ENCODE results near the gene ZW10.
"Not testable (repeated sequence)": the region's sequence is repeated elsewhere in the genome, so short reads cannot be mapped to it uniquely, and the experiment has no call there.

The ZW10 gene

GRCh38 chr11:113773416-113774173 lies at the start of gene ZW10:
Gene ZW10 (minus strand): TSS chr11:113773692. CDS start chr11:113773666, 26 bp downstream.
- DNase-seq (ENCODE audit: low read depth in 2 of 2, low spot score in 1 of 2) = peak; percentile 69 to 85

- no peak for DNase-seq (ENCODE audit: low read depth in 2 of 2, low spot score in 1 of 2)
Measured at GRCh38 chr11:113818426-113818825, 44.9 kb upstream of the ZW10 start.

GRCh38 chr11:113817626-113818025 lies 44.1 kb upstream of the ZW10 start:
- DNase-seq (ENCODE audit: low read depth in 2 of 2, low spot score in 1 of 2) = no peak

- no peak for DNase-seq (ENCODE audit: low read depth in 2 of 2, low spot score in 1 of 2)
Measured at GRCh38 chr11:113817162-113817561, 43.7 kb upstream of the ZW10 start.

- no peak for DNase-seq (ENCODE audit: low read depth in 2 of 2, low spot score in 1 of 2)
Measured at GRCh38 chr11:113814181-113814580, 40.7 kb upstream of the ZW10 start.

- DNase-seq (ENCODE audit: low read depth in 2 of 2, low spot score in 1 of 2) = no peak
Measured at GRCh38 chr11:113808931-113809330, 35.4 kb upstream of the ZW10 start.

- DNase-seq (ENCODE audit: low read depth in 2 of 2, low spot score in 1 of 2) = no peak
Measured at GRCh38 chr11:113806406-113806805, 32.9 kb upstream of the ZW10 start.

- no peak for DNase-seq (ENCODE audit: low read depth in 2 of 2, low spot score in 1 of 2)
Measured at GRCh38 chr11:113805640-113806039, 32.1 kb upstream of the ZW10 start.

- no peak for DNase-seq (ENCODE audit: low read depth in 2 of 2, low spot score in 1 of 2)
Measured at GRCh38 chr11:113802621-113803020, 29.1 kb upstream of the ZW10 start.

- no peak for DNase-seq (ENCODE audit: low read depth in 2 of 2, low spot score in 1 of 2)
Measured at GRCh38 chr11:113796663-113797259, 23.3 kb upstream of the ZW10 start.

- DNase-seq (ENCODE audit: low read depth in 2 of 2, low spot score in 1 of 2) = no peak
Measured at GRCh38 chr11:113789675-113790320, 16.3 kb upstream of the ZW10 start.

GRCh38 chr11:113789016-113789415 lies 15.5 kb upstream of the ZW10 start:
- DNase-seq (ENCODE audit: low read depth in 2 of 2, low spot score in 1 of 2) = not testable (repeated sequence)

- no peak for DNase-seq (ENCODE audit: low read depth in 2 of 2, low spot score in 1 of 2)
Measured at GRCh38 chr11:113782134-113782533, 8.6 kb upstream of the ZW10 start.

- DNase-seq (ENCODE audit: low read depth in 2 of 2, low spot score in 1 of 2) = no peak
Measured at GRCh38 chr11:113781682-113782081, 8.2 kb upstream of the ZW10 start.

- no peak for DNase-seq (ENCODE audit: low read depth in 2 of 2, low spot score in 1 of 2)
Measured at GRCh38 chr11:113779496-113779895, 6.0 kb upstream of the ZW10 start, which contains the start of gene CLDN25. Gene CLDN25 (plus strand): TSS chr11:113779796. CDS start chr11:113779796, 0 bp downstream.

- no peak for DNase-seq (ENCODE audit: low read depth in 2 of 2, low spot score in 1 of 2)
Measured at GRCh38 chr11:113778111-113778910, 4.8 kb upstream of the ZW10 start.

GRCh38 chr11:113774174-113774503 lies 647 bp upstream of the ZW10 start:
- no peak for DNase-seq (ENCODE audit: low read depth in 2 of 2, low spot score in 1 of 2)

GRCh38 chr11:113773092-113773415 lies 438 bp downstream of the ZW10 start:
- no peak for DNase-seq (ENCODE audit: low read depth in 2 of 2, low spot score in 1 of 2)

- no peak for DNase-seq (ENCODE audit: low read depth in 2 of 2, low spot score in 1 of 2)
Measured at GRCh38 chr11:113771964-113772363, 1.5 kb downstream of the ZW10 start.

- no peak for DNase-seq (ENCODE audit: low read depth in 2 of 2, low spot score in 1 of 2)
Measured at GRCh38 chr11:113764527-113765219, 8.8 kb downstream of the ZW10 start.

- DNase-seq (ENCODE audit: low read depth in 2 of 2, low spot score in 1 of 2) = not testable (repeated sequence)
Measured at GRCh38 chr11:113763040-113763439, 10.5 kb downstream of the ZW10 start.

Data from stimulated activated CD8-positive, alpha-beta memory T cell treated with anti-CD3 and anti-CD28 coated beads, Interleukin-4, amount 100 ng/mL, for 1 hour (primary cell).